Fibroblast of gingiva (primary cell): ENCODE results near the gene C2orf69.

Source experiments
- DNase-seq: peaks from one replicate; pipeline ENCODE4 v3.0.0-alpha.2; 2011; ENCODE audit warnings: low read depth

Gene C2orf69

DNA sequence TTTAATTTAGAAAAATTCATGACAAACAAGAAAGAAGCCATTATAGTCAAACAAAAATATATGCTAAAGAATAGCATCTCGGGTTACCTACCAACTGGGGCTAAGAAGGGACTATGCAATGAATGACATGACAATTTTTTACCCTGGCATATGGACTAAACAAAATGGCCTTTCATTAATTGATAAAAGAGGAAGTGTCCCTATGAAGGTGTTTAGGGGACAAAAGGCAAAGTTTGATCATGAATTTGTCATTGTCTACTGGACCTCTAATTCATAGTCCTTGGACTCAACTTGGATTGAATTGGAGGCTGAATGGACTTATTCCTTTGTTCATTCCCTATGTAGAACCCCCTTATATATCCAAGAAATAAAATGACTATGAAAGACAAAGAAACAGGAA lies 57.0 kb downstream of the C2orf69 start:
- DNase-seq: no peak

GRCh38 chr2:199972088-199972626 lies 61.1 kb downstream of the C2orf69 start:
- no peak for DNase-seq

DNA sequence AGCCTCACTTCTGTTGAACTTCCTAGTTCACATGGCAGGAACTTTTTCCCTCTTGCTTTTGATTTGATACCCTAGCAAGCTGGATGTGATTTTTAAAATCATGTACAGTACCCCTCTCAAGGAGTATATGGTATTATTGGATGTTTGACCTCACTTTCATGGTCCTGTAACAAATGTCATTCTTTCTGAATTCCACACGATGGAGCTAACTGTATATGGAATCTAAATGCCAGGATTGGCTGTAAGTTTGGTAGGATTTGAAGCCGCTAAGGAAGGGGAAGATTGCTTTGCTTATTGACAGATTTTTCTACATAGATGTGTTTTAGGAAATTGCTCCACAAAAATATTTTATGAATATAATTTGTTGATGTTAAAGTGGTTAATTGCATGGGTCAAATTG lies 62.6 kb downstream of the C2orf69 start:
- DNase-seq: peak; percentile 50

GRCh38 chr2:199975273-199975895 lies 64.3 kb downstream of the C2orf69 start:
- peak; percentile 6 for DNase-seq
